Measurements from ENCODE around the gene ROBO3. TPM values are rescaled to one million over a fixed set of nuclear protein-coding genes. Genes with fewer than 3 reads are reported as not detected.

ROBO3 gene
- total and polyA plus RNA-seq, 10 of the 15 experiments (the other 5 are each of a cell fraction or from before 2014, with no cell fraction given), result 0.10 to 0.63 (median 0.31) TPM; not detected in 2

DNA sequence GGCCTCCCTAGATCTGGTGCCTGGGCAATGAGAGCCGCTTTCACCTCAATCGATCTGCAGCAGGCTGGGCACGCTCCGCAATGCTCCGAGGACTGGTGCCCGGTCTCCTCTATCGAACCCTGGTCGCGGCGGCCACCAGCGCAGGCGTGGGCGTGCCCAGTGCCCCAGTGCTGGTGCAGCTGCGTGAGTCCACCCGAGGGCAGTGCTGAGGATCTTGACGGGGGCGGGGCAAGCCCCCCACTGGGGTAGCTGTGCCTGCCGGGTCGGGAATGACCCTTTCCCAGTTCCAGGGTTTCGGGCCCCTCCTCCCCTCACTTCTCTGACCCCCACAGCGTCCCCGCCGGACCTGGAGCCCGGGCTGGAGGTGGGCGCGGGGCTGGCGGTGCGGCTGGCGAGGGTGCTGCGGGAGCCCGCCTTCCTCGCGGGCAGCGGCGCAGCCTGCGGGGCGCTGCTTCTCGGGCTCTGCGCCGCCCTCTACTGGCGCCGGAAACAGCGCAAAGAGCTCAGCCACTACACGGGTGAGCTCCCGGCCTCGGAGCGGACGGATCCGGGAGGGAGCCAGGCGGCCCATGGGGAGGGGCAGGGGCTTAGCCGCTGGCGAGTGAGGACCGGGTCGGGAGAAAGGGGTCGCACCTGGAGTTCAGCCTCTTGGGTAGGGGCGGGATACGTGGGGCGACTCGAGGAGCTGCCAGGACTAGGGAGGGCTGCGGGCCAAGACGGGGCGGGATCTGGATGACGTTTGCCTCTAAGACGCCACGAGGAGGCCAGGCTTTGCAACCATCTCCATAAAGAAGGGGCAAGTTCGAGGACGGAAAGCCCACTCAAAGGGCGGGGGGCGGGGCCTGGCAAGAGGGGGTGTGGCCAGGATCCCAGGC is 10.9 kb downstream of the ROBO3 start (continued):
- TF ChIP-seq, protein P1, sequence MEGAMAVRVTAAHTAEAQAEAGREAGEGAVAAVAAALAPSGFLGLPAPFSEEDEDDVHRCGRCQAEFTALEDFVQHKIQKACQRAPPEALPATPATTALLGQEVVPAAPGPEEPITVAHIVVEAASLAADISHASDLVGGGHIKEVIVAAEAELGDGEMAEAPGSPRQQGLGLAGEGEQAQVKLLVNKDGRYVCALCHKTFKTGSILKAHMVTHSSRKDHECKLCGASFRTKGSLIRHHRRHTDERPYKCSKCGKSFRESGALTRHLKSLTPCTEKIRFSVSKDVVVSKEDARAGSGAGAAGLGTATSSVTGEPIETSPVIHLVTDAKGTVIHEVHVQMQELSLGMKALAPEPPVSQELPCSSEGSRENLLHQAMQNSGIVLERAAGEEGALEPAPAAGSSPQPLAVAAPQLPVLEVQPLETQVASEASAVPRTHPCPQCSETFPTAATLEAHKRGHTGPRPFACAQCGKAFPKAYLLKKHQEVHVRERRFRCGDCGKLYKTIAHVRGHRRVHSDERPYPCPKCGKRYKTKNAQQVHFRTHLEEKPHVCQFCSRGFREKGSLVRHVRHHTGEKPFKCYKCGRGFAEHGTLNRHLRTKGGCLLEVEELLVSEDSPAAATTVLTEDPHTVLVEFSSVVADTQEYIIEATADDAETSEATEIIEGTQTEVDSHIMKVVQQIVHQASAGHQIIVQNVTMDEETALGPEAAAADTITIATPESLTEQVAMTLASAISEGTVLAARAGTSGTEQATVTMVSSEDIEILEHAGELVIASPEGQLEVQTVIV (IDR thresholded peaks at IDR 0.05; ENCODE audit: borderline replicate concordance, partially characterized antibody), result no peak
- TF ChIP-seq, protein P2, sequence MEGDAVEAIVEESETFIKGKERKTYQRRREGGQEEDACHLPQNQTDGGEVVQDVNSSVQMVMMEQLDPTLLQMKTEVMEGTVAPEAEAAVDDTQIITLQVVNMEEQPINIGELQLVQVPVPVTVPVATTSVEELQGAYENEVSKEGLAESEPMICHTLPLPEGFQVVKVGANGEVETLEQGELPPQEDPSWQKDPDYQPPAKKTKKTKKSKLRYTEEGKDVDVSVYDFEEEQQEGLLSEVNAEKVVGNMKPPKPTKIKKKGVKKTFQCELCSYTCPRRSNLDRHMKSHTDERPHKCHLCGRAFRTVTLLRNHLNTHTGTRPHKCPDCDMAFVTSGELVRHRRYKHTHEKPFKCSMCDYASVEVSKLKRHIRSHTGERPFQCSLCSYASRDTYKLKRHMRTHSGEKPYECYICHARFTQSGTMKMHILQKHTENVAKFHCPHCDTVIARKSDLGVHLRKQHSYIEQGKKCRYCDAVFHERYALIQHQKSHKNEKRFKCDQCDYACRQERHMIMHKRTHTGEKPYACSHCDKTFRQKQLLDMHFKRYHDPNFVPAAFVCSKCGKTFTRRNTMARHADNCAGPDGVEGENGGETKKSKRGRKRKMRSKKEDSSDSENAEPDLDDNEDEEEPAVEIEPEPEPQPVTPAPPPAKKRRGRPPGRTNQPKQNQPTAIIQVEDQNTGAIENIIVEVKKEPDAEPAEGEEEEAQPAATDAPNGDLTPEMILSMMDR (IDR thresholded peaks at IDR 0.05 in 2 of 3, conservative IDR thresholded peaks at IDR 0.05 in 1 of 3; ENCODE audit: control insufficient read depth in 2 of 3, extremely low read depth in 1 of 3, insufficient read depth in 1 of 3, low read depth in 3 of 3, low read length in 3 of 3), result peak; percentile 69 to 81 (median 80)
- TF ChIP-seq NR2F1 (conservative IDR thresholded peaks at IDR 0.05), result 0 out of 2 replicates have a peak, but pooled peaks have one; percentile 10
- TF ChIP-seq POLR2A (IDR thresholded peaks at IDR 0.05; ENCODE audit: low read depth, low read length), result peak; percentile 65
- TF ChIP-seq, protein P3, sequence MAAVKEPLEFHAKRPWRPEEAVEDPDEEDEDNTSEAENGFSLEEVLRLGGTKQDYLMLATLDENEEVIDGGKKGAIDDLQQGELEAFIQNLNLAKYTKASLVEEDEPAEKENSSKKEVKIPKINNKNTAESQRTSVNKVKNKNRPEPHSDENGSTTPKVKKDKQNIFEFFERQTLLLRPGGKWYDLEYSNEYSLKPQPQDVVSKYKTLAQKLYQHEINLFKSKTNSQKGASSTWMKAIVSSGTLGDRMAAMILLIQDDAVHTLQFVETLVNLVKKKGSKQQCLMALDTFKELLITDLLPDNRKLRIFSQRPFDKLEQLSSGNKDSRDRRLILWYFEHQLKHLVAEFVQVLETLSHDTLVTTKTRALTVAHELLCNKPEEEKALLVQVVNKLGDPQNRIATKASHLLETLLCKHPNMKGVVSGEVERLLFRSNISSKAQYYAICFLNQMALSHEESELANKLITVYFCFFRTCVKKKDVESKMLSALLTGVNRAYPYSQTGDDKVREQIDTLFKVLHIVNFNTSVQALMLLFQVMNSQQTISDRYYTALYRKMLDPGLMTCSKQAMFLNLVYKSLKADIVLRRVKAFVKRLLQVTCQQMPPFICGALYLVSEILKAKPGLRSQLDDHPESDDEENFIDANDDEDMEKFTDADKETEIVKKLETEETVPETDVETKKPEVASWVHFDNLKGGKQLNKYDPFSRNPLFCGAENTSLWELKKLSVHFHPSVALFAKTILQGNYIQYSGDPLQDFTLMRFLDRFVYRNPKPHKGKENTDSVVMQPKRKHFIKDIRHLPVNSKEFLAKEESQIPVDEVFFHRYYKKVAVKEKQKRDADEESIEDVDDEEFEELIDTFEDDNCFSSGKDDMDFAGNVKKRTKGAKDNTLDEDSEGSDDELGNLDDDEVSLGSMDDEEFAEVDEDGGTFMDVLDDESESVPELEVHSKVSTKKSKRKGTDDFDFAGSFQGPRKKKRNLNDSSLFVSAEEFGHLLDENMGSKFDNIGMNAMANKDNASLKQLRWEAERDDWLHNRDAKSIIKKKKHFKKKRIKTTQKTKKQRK (IDR thresholded peaks at IDR 0.05; ENCODE audit: low read depth, low read length), result no peak
- TF ChIP-seq CHD2 (IDR thresholded peaks at IDR 0.05; ENCODE audit: borderline replicate concordance, low read depth, low read length), result 0 out of 2 replicates have a peak, but pooled peaks have one; percentile 20
- TF ChIP-seq DPF2 (IDR thresholded peaks at IDR 0.05), result no peak
- TF ChIP-seq STAT1 (conservative IDR thresholded peaks at IDR 0.05), result no peak
- peak; percentile 67 for TF ChIP-seq IKZF1 (conservative IDR thresholded peaks at IDR 0.05)
- no peak for TF ChIP-seq NFXL1 (IDR thresholded peaks at IDR 0.05; ENCODE audit: borderline replicate concordance)
- 0 out of 2 replicates have a peak, but pooled peaks have one; percentile 22 for TF ChIP-seq EED (IDR thresholded peaks at IDR 0.05; ENCODE audit: low read depth)
- TF ChIP-seq SMAD1 (IDR thresholded peaks at IDR 0.05; ENCODE audit: low read depth, partially characterized antibody), result no peak
- TF ChIP-seq GATAD2B (conservative IDR thresholded peaks at IDR 0.05; ENCODE audit: low read depth), result peak; percentile 72; the same call in 1 of the 2 replicates
- TF ChIP-seq MTA3 (IDR thresholded peaks at IDR 0.05; ENCODE audit: borderline replicate concordance, low read length), result no peak
- TF ChIP-seq, protein P4, sequence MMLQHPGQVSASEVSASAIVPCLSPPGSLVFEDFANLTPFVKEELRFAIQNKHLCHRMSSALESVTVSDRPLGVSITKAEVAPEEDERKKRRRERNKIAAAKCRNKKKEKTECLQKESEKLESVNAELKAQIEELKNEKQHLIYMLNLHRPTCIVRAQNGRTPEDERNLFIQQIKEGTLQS (IDR thresholded peaks at IDR 0.05; ENCODE audit: borderline replicate concordance, extremely low read depth, low read depth, low read length), result no peak
- TF ChIP-seq MEF2B (IDR thresholded peaks at IDR 0.05; ENCODE audit: partially characterized antibody, poor library complexity, severe bottlenecking), result no peak
- TF ChIP-seq, protein P5, sequence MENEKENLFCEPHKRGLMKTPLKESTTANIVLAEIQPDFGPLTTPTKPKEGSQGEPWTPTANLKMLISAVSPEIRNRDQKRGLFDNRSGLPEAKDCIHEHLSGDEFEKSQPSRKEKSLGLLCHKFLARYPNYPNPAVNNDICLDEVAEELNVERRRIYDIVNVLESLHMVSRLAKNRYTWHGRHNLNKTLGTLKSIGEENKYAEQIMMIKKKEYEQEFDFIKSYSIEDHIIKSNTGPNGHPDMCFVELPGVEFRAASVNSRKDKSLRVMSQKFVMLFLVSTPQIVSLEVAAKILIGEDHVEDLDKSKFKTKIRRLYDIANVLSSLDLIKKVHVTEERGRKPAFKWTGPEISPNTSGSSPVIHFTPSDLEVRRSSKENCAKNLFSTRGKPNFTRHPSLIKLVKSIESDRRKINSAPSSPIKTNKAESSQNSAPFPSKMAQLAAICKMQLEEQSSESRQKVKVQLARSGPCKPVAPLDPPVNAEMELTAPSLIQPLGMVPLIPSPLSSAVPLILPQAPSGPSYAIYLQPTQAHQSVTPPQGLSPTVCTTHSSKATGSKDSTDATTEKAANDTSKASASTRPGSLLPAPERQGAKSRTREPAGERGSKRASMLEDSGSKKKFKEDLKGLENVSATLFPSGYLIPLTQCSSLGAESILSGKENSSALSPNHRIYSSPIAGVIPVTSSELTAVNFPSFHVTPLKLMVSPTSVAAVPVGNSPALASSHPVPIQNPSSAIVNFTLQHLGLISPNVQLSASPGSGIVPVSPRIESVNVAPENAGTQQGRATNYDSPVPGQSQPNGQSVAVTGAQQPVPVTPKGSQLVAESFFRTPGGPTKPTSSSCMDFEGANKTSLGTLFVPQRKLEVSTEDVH (IDR thresholded peaks at IDR 0.05; ENCODE audit: low read depth, partially characterized antibody), result no peak
